Loucy (cell line): ENCODE data around the gene FCHSD2.
"Not testable (repeated sequence)": the region's sequence is repeated elsewhere in the genome, so short reads cannot be mapped to it uniquely, and the experiment has no call there.

Source experiments
- H2AFZ ChIP-seq: fragments of 200-600 bp; sonication (generic); 2 replicates; pipeline ENCODE4 v1.6.0; 2016; ENCODE audit warnings: antibody characterized with exemption, mild to moderate bottlenecking, low read length, moderate library complexity
- H3F3A ChIP-seq: fragments of 200-600 bp; 2 replicates; pipeline ENCODE4 v1.6.0; 2016; ENCODE audit warnings: antibody characterized with exemption, low read depth, mild to moderate bottlenecking
- H3K27me3 ChIP-seq: fragments of 200-600 bp; sonication (generic); 2 replicates; pipeline ENCODE4 v1.6.1; 2014; ENCODE audit warnings: low read length, mild to moderate bottlenecking; ENCODE audit not compliant: insufficient read depth, poor library complexity, severe bottlenecking
- H3K36me3 ChIP-seq: fragments of 200-600 bp; sonication (generic); 2 replicates; pipeline ENCODE4 v1.6.1; 2016; ENCODE audit warnings: low read length; ENCODE audit not compliant: insufficient read depth
- H3K4me1 ChIP-seq: fragments of 200-600 bp; sonication (generic); 2 replicates; pipeline ENCODE4 v1.5.1; 2014; ENCODE audit warnings: low read length, mild to moderate bottlenecking; ENCODE audit not compliant: insufficient read depth, poor library complexity, severe bottlenecking
- H3K4me2 ChIP-seq: fragments of 200-600 bp; sonication (generic); 2 replicates; pipeline ENCODE4 v1.6.0; 2014; ENCODE audit warnings: antibody characterized with exemption, low read length, low read depth, mild to moderate bottlenecking; ENCODE audit not compliant: poor library complexity, severe bottlenecking
- H3K4me3 ChIP-seq: fragments of 200-600 bp; sonication (generic); 2 replicates; pipeline ENCODE4 v1.5.1; 2014; ENCODE audit warnings: low read length, mild to moderate bottlenecking, mixed read lengths; ENCODE audit not compliant: poor library complexity, severe bottlenecking
- H3K79me2 ChIP-seq: fragments of 200-600 bp; sonication (generic); 2 replicates; pipeline ENCODE4 v1.6.1; 2014; ENCODE audit warnings: low read length; ENCODE audit not compliant: insufficient read depth
- H3K9ac ChIP-seq: fragments of 200-600 bp; sonication (generic); 2 replicates; pipeline ENCODE4 v1.6.0; 2014; ENCODE audit warnings: mild to moderate bottlenecking, low read depth, low read length, moderate library complexity; ENCODE audit not compliant: poor library complexity, severe bottlenecking
- H3K9me2 ChIP-seq: fragments of 200-600 bp; sonication (generic); replicated peaks from 2 replicates; pipeline ENCODE4 v1.6.1; 2016; ENCODE audit warnings: low read depth, low read length, mixed read lengths
- H3K9me3 ChIP-seq: fragments of 200-600 bp; sonication (generic); 2 replicates; pipeline ENCODE4 v1.6.1; 2014; ENCODE audit warnings: mild to moderate bottlenecking, antibody characterized with exemption, low read length, low read depth; ENCODE audit not compliant: insufficient read depth
- H4K20me1 ChIP-seq: fragments of 200-600 bp; sonication (generic); 2 replicates; pipeline ENCODE4 v1.6.0; 2014; ENCODE audit warnings: antibody characterized with exemption, low read length, mild to moderate bottlenecking; ENCODE audit not compliant: insufficient read depth, poor library complexity, severe bottlenecking
- EZH2phosphoT487 ChIP-seq: fragments of 200-600 bp; IDR thresholded peaks from 2 replicates; pipeline ENCODE4 v1.6.1; 2018; ENCODE audit warnings: antibody characterized with exemption, mild to moderate bottlenecking, moderate library complexity, borderline replicate concordance
- TF ChIP-seq, protein P1 (sequence below): fragments of 200-600 bp; sonication (generic); conservative IDR thresholded peaks from 2 replicates; pipeline ENCODE4 v1.5.1; 2014; ENCODE audit warnings: mild to moderate bottlenecking, antibody characterized with exemption, low read length

FCHSD2 gene

DNA sequence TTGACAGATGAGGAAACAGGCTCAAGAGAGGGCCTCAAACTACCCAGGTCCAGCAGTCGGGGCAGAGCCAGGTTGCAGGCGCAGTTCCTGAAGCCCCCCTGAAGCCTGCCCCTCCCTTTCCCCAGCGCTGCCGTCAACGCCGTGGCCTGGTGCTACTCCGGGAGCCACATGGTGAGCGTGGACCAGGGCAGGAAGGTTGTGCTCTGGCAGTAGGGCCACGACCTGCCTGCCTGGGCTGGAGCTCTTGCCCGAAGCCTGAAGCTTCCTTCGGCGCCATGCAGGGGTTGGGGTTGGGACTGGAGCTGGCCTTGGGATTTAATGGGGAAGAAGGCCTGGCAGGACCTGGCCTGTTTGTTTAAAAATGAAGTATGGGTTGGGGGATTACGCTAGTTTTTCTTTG, 312.9 kb downstream of the FCHSD2 start:
- Histone ChIP-seq H3K27me3 (no peaks in the 10 kb centered on the region), H3K4me3 (no peak overlapping the region), H3F3A (no peaks in the 10 kb centered on the region), H3K36me3 (peaks cover 37% of the 10 kb centered on the region; the same call in 1 of the 2 replicates), H3K9me3 (no peaks in the 10 kb centered on the region), H3K79me2 (no peaks in the 10 kb centered on the region), H2AFZ (no peak overlapping the region), H3K4me2 (no peak overlapping the region), H3K9ac (no peak overlapping the region), H3K9me2 (no peaks in the 10 kb centered on the region), H4K20me1 (no peaks in the 10 kb centered on the region), H3K4me1 (no peaks in the 10 kb centered on the region)
- TF ChIP-seq, protein P1, sequence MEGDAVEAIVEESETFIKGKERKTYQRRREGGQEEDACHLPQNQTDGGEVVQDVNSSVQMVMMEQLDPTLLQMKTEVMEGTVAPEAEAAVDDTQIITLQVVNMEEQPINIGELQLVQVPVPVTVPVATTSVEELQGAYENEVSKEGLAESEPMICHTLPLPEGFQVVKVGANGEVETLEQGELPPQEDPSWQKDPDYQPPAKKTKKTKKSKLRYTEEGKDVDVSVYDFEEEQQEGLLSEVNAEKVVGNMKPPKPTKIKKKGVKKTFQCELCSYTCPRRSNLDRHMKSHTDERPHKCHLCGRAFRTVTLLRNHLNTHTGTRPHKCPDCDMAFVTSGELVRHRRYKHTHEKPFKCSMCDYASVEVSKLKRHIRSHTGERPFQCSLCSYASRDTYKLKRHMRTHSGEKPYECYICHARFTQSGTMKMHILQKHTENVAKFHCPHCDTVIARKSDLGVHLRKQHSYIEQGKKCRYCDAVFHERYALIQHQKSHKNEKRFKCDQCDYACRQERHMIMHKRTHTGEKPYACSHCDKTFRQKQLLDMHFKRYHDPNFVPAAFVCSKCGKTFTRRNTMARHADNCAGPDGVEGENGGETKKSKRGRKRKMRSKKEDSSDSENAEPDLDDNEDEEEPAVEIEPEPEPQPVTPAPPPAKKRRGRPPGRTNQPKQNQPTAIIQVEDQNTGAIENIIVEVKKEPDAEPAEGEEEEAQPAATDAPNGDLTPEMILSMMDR = no peak
- no peak for TF ChIP-seq EZH2phosphoT487

DNA sequence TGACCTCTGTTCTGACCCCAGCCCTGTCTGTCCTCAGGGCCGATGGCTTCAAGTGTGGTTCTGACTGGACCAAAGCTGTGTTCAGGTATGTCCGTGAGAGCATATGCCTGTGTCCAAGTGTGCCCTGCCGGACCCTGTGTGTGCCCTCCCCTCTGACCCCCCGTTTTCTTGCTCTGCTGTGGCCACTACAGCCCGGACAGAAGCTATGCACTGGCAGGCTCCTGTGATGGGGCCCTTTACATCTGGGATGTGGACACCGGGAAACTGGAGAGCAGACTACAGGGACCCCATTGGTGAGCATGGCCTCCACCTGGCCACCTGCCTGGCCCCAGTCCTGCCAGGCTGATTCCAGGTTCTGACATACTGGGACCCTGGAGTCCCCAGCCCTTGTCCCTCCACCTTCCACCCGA, 313.4 kb downstream of the FCHSD2 start:
- Histone ChIP-seq H3K9me2 (no peaks in the 10 kb centered on the region), H3K4me3 (no peak overlapping the region), H3K9ac (no peak overlapping the region), H3K36me3 (peaks cover 42% of the 10 kb centered on the region; the same call in 1 of the 2 replicates), H2AFZ (no peak overlapping the region), H3K27me3 (no peaks in the 10 kb centered on the region), H3K4me2 (no peak overlapping the region), H3K79me2 (no peaks in the 10 kb centered on the region), H3F3A (no peaks in the 10 kb centered on the region), H3K4me1 (no peaks in the 10 kb centered on the region), H4K20me1 (no peaks in the 10 kb centered on the region), H3K9me3 (no peaks in the 10 kb centered on the region)
- no peak for TF ChIP-seq EZH2phosphoT487
- TF ChIP-seq, protein P1 = no peak

DNA sequence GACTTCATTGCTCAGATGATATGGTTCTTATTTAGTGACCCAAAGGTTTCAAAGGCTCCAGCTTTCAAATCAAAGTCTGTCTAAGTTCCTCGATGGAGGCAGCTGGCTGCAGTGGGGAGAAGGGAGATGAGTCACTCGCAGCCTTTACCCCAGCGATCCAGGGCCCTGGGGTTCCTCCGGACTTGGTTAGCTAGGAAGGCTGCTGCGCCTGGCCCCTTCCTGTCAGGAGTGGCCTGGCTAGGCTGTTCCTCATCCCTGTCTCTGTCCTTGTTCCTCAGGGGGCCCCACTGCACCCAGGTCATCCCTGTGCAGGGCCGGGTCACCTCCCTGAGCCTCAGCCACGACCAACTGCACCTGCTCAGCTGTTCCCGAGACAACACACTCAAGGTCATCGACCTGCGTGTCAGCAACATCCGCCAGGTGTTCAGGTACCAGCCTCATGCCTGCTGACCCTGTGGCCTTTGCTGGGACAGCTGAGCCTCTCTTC, 314.0 kb downstream of the FCHSD2 start:
- H3K9ac ChIP-seq = no peak overlapping the region
- no peaks in the 10 kb centered on the region for H3K79me2 ChIP-seq
- H3K9me3 ChIP-seq = no peaks in the 10 kb centered on the region
- no peaks in the 10 kb centered on the region for H4K20me1 ChIP-seq
- H3K4me3 ChIP-seq = no peak overlapping the region
- no peaks in the 10 kb centered on the region for H3F3A ChIP-seq
- peaks cover 44% of the 10 kb centered on the region; the same call in 1 of the 2 replicates for H3K36me3 ChIP-seq
- no peaks in the 10 kb centered on the region for H3K4me1 ChIP-seq
- no peak overlapping the region for H2AFZ ChIP-seq
- no peaks in the 10 kb centered on the region for H3K27me3 ChIP-seq
- H3K9me2 ChIP-seq = no peaks in the 10 kb centered on the region
- H3K4me2 ChIP-seq = no peak overlapping the region
- no peak for TF ChIP-seq EZH2phosphoT487
- TF ChIP-seq, protein P1 = no peak

DNA sequence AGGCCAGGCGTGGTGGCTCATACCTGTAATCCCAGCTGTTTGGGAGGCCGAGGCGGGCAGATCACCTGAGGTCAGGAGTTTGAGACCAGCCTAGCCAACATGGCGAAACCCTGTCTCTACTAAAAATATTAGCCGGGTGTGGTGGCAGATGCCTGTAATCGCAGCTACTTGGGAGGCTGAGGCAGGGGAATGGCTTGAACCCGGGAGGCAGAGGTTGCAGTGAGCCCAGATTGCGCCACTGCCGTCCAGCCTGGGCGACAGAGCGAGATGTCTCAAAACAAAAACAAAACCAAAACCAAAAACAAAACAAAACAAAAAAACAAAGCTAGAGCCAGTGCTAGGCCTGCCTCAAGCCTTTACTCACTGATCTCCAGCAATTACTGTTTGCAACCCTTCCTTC, 314.5 kb downstream of the FCHSD2 start:
- H3K9me2 ChIP-seq, H3F3A ChIP-seq, H3K27me3 ChIP-seq, H3K4me2 ChIP-seq, H2AFZ ChIP-seq, H3K79me2 ChIP-seq, H4K20me1 ChIP-seq, H3K4me3 ChIP-seq, H3K9ac ChIP-seq, H3K9me3 ChIP-seq, H3K4me1 ChIP-seq: not testable (repeated sequence)
- H3K36me3 ChIP-seq = peaks cover 46% of the 10 kb centered on the region; the same call in 1 of the 2 replicates
